Activated T-cell treated with anti-CD3 and anti-CD28 coated beads for 48 hours (primary cell): ENCODE results near the gene MUC22.
"Not testable (repeated sequence)": the region's sequence is repeated elsewhere in the genome, so short reads cannot be mapped to it uniquely, and the experiment has no call there.

Experiments
- DNase-seq: peaks from one replicate; pipeline ENCODE4 v3.0.0-alpha.2; 2020; ENCODE audit warnings: low read depth

Gene MUC22

GRCh38 chr6:31010393-31011060 is at the start of gene MUC22:
Gene MUC22, plus strand, starts transcription at chr6:31010474. Its CDS starts 233 bp downstream, at chr6:31010707.
- no peak for DNase-seq

DNA sequence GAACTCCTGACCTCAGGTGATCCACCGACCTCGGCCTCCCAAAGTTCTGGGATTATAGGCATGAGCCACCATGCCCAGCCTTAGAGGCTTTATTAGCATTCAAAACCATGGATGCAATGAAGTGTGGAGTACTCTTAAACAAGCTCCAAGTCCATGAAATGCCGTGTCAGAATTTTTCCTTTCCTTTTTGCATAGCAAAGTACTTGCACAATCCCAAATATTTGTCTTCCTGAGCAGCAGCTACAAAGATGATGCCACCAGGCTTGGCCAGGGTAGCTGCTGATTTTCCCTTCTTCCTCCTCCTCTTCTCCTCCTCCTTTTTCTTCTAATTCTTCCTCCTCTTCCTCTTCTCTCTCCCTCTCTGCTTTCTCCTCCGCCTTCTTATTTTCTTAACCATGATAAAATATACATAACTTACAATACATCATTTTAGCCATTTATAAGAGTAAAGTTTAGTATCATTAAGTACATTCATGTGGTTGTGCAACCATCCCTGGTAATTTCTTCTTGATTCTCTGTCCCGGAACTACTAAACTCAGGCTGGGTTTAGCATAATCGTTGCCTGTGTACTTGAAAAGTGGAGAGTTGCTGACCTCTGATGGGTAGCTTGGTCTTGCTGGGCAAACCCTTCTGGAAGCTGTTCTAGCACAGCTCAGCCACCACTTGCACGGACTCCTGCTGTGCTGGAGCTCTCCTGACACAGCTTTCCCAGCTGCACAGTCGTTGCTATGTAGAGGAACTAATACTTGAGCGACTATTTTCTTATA is 49.2 kb upstream of the MUC22 start:
- DNase-seq, result no peak

GRCh38 chr6:30962716-30963115 is 47.6 kb upstream of the MUC22 start:
- no peak for DNase-seq

DNA sequence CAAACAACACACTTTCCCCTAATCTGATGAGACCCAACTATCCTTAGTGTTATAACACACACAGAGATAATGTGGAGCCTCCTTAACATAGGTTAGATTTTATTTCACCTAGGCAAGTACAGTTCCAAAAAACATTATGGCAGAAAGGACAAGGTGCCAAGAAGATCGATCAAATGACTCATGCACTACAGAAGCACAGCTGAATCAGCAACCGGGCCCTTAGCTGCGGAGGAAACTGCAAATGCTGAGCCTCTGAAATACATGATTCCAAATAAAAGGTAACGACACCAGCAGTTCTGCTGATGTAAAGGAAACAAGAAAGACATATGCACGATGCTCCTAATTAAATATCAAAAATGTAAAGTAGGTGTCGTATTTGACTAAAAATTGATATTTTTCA is 46.6 kb upstream of the MUC22 start:
- no peak for DNase-seq

- no peak for DNase-seq
Measured at GRCh38 chr6:30964075-30964474, 46.2 kb upstream of the MUC22 start.

- no peak for DNase-seq
Measured at GRCh38 chr6:30965140-30965601, 45.1 kb upstream of the MUC22 start.

GRCh38 chr6:30966154-30966553 is 44.1 kb upstream of the MUC22 start:
- DNase-seq, result no peak

DNA sequence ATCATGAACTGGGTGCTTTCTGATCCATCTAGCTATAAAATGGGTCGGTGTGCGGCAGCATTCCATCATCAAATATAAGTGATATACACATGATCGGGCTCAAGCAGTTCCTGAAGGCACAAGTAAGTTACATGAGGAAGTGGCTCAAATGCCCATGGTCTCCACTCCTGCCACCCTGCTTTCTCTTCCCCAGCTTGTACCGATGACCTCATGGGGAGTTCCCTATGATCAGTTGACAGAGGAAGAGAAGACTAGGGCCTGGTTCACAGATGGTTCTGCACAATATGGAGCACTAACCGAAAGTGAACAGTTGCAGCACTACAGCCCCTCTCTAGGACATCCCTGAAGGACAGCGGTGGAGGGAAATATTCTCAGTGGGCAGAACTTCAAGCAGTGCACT is 41.1 kb upstream of the MUC22 start:
- not testable (repeated sequence) for DNase-seq

- DNase-seq, result no peak
Measured at GRCh38 chr6:30970946-30971345, 39.3 kb upstream of the MUC22 start.

DNA sequence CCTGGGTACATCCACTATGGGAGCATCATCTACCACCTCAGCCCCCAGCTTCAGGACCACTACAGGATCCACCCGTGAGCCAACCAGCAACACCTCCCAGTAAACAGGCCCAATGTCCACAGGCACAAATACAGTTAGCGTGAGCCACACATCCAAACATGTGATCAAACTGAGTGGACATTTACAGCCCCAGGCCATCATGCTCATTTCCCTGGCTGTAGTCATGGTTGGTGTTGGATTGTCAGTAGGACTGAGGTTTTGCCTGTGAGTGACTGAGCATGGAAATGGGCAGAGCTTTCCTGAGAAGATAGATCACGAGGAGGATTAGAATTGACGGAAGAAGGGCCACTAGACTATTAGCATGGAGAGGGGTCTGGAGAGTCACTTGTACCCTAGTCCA is 37.5 kb upstream of the MUC22 start:
- DNase-seq, result no peak

- DNase-seq, result no peak
Measured at GRCh38 chr6:30974490-30975252, 35.6 kb upstream of the MUC22 start.

DNA sequence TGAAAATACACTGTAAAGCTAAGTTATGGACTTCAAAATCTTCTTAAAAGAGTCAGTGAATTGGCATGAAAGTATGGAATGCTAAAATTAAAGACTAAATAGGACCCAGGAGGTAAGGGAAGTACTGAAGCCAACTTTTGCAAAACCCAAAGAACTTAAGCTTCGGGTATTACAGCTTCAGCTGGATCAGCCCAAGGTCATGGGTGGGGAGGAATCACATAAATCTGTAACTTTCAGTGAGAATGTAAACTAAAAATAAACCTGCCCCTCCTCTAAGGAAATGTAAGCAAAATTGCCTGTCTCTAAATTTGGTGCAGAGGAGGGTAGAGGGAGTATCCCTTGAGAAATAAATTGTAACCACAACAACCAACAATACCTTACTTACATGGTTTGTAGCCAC is 31.1 kb upstream of the MUC22 start:
- no peak for DNase-seq

- no peak for DNase-seq
Measured at GRCh38 chr6:30979690-30980089, 30.6 kb upstream of the MUC22 start.

- DNase-seq, result no peak
Measured at GRCh38 chr6:30981942-30982772, 28.1 kb upstream of the MUC22 start.

GRCh38 chr6:30983439-30983838 is 26.8 kb upstream of the MUC22 start, which contains the start of gene MUC21:
Gene MUC21, plus strand, starts transcription at chr6:30983718. Its CDS starts 241 bp downstream, at chr6:30983959.
- no peak for DNase-seq

DNA sequence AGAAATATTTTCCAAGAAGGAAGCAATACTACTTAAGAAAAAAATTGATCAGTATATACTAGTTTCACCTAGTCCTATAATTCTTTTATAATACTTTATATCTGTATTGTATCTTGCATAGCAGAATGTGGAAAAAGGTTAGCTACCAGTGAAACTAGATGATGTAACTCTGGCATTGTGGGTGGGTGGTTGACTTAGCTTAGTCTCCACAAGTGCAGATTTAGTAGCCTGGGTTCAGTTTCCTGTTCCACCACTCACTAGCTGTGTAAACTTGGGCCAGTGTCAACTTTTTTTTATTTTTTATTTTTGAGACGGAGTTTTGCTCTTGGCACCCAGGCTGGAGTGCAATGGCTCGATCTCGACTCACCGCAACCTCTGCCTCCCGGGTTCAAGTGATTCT is 24.8 kb upstream of the MUC22 start:
- DNase-seq, result no peak

- no peak for DNase-seq
Measured at GRCh38 chr6:30987304-30987703, 23.0 kb upstream of the MUC22 start.

DNA sequence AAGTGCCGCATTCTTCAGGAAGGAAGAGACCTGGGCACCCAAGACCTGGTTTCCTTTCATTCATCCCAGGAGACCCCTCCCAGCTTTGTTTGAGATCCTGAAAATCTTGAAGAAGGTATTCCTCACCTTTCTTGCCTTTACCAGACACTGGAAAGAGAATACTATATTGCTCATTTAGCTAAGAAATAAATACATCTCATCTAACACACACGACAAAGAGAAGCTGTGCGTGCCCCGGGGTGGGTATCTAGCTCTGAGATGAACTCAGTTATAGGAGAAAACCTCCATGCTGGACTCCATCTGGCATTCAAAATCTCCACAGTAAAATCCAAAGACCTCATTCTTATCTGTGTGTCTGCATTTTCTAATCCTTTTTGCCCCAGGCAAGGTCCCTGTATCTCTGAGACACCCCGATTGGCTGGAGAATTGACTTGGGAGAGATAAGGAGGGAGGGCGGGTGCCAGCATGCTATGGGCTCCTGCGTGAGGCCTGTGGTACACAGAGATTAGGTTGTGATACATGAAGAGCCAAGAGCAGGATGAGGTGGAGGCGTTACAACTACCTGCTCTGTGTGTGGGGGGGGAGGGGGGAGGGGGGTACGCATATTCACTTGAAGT is 22.0 kb upstream of the MUC22 start:
- DNase-seq, result no peak

DNA sequence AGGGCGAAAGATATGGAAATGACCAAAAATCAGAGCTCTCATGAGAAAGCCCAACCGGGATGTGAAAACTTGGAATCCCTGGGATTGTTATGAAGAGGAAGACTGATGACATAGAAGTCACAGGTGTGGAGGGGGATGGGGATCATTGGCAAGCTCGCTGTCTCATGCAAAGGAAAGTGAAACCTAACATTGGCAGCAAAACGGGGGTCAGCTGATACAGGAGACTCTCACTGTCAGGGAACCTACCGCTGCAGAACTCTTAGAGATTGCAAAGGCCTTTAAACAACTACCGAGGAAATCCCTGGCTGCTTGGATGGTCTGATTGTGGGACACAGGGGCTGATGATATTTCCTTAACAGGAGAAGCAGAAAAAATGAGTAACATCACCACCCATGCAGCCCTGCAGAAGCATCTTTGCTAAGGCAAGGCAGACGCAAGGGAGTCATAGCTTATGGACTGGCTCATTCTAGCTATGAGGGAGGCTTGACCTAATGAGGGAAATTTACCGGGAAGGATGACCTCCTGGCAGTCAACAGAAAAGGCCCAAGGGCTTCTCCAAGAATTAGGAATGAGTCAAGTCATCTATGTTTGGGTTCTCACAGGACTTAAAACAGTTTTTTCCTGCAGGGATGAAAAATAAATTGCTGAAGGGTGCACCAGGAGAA is 19.7 kb upstream of the MUC22 start:
- DNase-seq, result no peak

GRCh38 chr6:30991891-30992290 is 18.4 kb upstream of the MUC22 start:
- DNase-seq, result no peak

GRCh38 chr6:30997301-30997700 is 13.0 kb upstream of the MUC22 start:
- DNase-seq, result no peak
